Endometrium (tissue), 2 donors: Measurements from ENCODE around the gene PCYT2.

Experiments used
- FAIRE-seq: peaks from 2 replicates; lab custom pipeline; 2012; peaks lifted over from hg19 to GRCh38; lab: Jason Lieb, UNC
- donor health status: control.
- donor health status: control.

The PCYT2 gene

GRCh38 chr17:81942167-81942553 lies 31.0 kb upstream of the PCYT2 start:
- FAIRE-seq, result no peak

- FAIRE-seq, result no peak
Observed at GRCh38 chr17:81941484-81942166, 30.4 kb upstream of the PCYT2 start.

- FAIRE-seq, result no peak
Observed at GRCh38 chr17:81940538-81941483, 29.6 kb upstream of the PCYT2 start.

- no peak for FAIRE-seq
Observed at GRCh38 chr17:81939881-81940385, 28.7 kb upstream of the PCYT2 start.

- no peak for FAIRE-seq
Observed at GRCh38 chr17:81939218-81939617, 28.0 kb upstream of the PCYT2 start.

GRCh38 chr17:81935709-81936084 lies 24.5 kb upstream of the PCYT2 start:
- FAIRE-seq, result no peak

- no peak for FAIRE-seq
Observed at GRCh38 chr17:81934850-81935708, 23.9 kb upstream of the PCYT2 start.

- FAIRE-seq, result no peak
Observed at GRCh38 chr17:81934098-81934757, 23.0 kb upstream of the PCYT2 start.

GRCh38 chr17:81933178-81933699 lies 22.0 kb upstream of the PCYT2 start:
- FAIRE-seq, result no peak

- no peak for FAIRE-seq
Observed at GRCh38 chr17:81932333-81932983, 21.3 kb upstream of the PCYT2 start.

GRCh38 chr17:81931557-81932332 lies 20.5 kb upstream of the PCYT2 start:
- FAIRE-seq, result no peak

GRCh38 chr17:81931189-81931556 lies 20.0 kb upstream of the PCYT2 start:
- no peak for FAIRE-seq

- FAIRE-seq, result no peak
Observed at GRCh38 chr17:81930142-81931125, 19.2 kb upstream of the PCYT2 start.

- no peak for FAIRE-seq
Observed at GRCh38 chr17:81929253-81930141, 18.3 kb upstream of the PCYT2 start.

GRCh38 chr17:81928544-81929252 lies 17.5 kb upstream of the PCYT2 start:
- FAIRE-seq, result no peak

- FAIRE-seq, result no peak
Observed at GRCh38 chr17:81927653-81928543, 16.7 kb upstream of the PCYT2 start, which contains the start of gene MAFG. MAFG (minus strand) TSS chr17:81927735; CDS start chr17:81923185, 4,550 bp downstream.
